Coronary artery (tissue), 2 donors: ENCODE measurements around the gene CAPN8.

Experiments
- DNase-seq: peaks from one replicate; pipeline ENCODE4 v3.0.0-alpha.2; 2017; ENCODE audit warnings: low spot score
- H3K27ac ChIP-seq, 2 donors: fragments of 200-600 bp; sonication (generic); one replicate each; pipeline ENCODE4 v1.5.1; 2016 to 2019
- H3K4me3 ChIP-seq: fragments of 200-600 bp; sonication (generic); 2 replicates; pipeline ENCODE4 v1.5.1; 2016; ENCODE audit warnings: mild to moderate bottlenecking, moderate library complexity
- CTCF ChIP-seq: fragments of 200-600 bp; sonication (generic); IDR thresholded peaks from one replicate; pipeline ENCODE4 v1.5.1; 2019; ENCODE audit warnings: antibody characterized with exemption

Gene CAPN8

GRCh38 chr1:223665592-223666312 lies at the start of gene CAPN8:
Gene CAPN8, minus strand, starts transcription at chr1:223665701. Its CDS starts 55 bp downstream, at chr1:223665646.
- no peak within 1 kb of the TSS for H3K27ac ChIP-seq
- TF ChIP-seq CTCF, result no peak
- no peak for DNase-seq
- no peak within 1 kb of the TSS for H3K4me3 ChIP-seq

GRCh38 chr1:223714849-223715603 lies 49.5 kb upstream of the CAPN8 start:
- H3K27ac ChIP-seq, result peak overlapping the region in 1 of 2 donors; percentile 41
- H3K4me3 ChIP-seq, result peak overlapping the region; percentile 46
- DNase-seq, result no peak
- TF ChIP-seq CTCF, result no peak

- peak overlapping the region; percentile 86 for H3K4me3 ChIP-seq
- TF ChIP-seq CTCF, result no peak
- DNase-seq, result no peak
- H3K27ac ChIP-seq, result peak overlapping the region in 1 of 2 donors; percentile 96
Measured at GRCh38 chr1:223714421-223714724, 48.9 kb upstream of the CAPN8 start.

- no peak for TF ChIP-seq CTCF
- Histone ChIP-seq H3K4me3 (peak overlapping the region; percentile 86), H3K27ac (peak overlapping the region; percentile 91 to 96)
- no peak for DNase-seq
Measured at GRCh38 chr1:223713546-223714420, 48.3 kb upstream of the CAPN8 start.

- DNase-seq, result no peak
- peak overlapping the region; percentile 86 for H3K4me3 ChIP-seq
- no peak for TF ChIP-seq CTCF
- peak overlapping the region; percentile 91 to 96 for H3K27ac ChIP-seq
Measured at GRCh38 chr1:223712850-223713474, 47.5 kb upstream of the CAPN8 start.

- TF ChIP-seq CTCF, result peak; percentile 75
- H3K4me3 ChIP-seq, result peak within 1 kb of the TSS; percentile 86
- peak within 1 kb of the TSS; percentile 91 to 96 for H3K27ac ChIP-seq
- peak; percentile 88 for DNase-seq
Measured at GRCh38 chr1:223712194-223712849, 46.8 kb upstream of the CAPN8 start, which contains the start of gene CAPN2. Gene CAPN2, plus strand, starts transcription at chr1:223712539. Its CDS starts 102 bp downstream, at chr1:223712641.
